Fibroblast of lung (primary cell): ENCODE results near the gene RNF223. TPM values are rescaled to one million over a fixed set of nuclear protein-coding genes. Genes with fewer than 3 reads are reported as not detected.
"Not testable (repeated sequence)": the region's sequence is repeated elsewhere in the genome, so short reads cannot be mapped to it uniquely, and the experiment has no call there.

ENCODE experiments used
- DNase-seq, 2 donors: peaks; one replicate each; pipeline versions ENCODE4 v3.0.0 to v3.0.0-alpha.2; 2010; ENCODE audit warnings: low read depth in 2 of 2
- H2AFZ ChIP-seq: 2 replicates; pipeline ENCODE4 v1.5.1; 2012; ENCODE audit warnings: low read length, control low read depth, inconsistent platforms
- H3K27ac ChIP-seq: 2 replicates; pipeline ENCODE4 v1.5.1; 2011; ENCODE audit warnings: low read length, control low read depth; ENCODE audit not compliant: insufficient read depth
- H3K27me3 ChIP-seq: 2 replicates; pipeline ENCODE4 v1.5.1; 2011; ENCODE audit warnings: mild to moderate bottlenecking, low read length; ENCODE audit not compliant: control insufficient read depth, insufficient read depth
- H3K36me3 ChIP-seq: 2 replicates; pipeline ENCODE4 v1.5.1; 2011; ENCODE audit warnings: low read length; ENCODE audit not compliant: control insufficient read depth, insufficient read depth
- H3K4me1 ChIP-seq: 2 replicates; pipeline ENCODE4 v1.5.1; 2011; ENCODE audit warnings: low read length; ENCODE audit not compliant: control insufficient read depth, insufficient read depth; ENCODE audit errors: extremely low read depth
- H3K4me2 ChIP-seq: 2 replicates; pipeline ENCODE4 v1.5.1; 2011; ENCODE audit warnings: low read length, control low read depth; ENCODE audit not compliant: insufficient read depth; ENCODE audit errors: extremely low read depth
- H3K4me3 ChIP-seq, 4 experiments: fragments of 200-600 bp in 1 of 4; sonication (generic) in 1 of 4; replicated peaks in 1 of 4; 2 replicates each; pipeline ENCODE4 v1.5.1; 2011 to 2016; ENCODE audit warnings: low read length in 4 of 4, low read depth in 3 of 4, mild to moderate bottlenecking in 3 of 4, control low read depth in 2 of 4, inconsistent platforms in 1 of 4, mixed read lengths in 1 of 4; ENCODE audit not compliant: insufficient read depth in 1 of 4; ENCODE audit errors: control extremely low read depth in 1 of 4
- H3K79me2 ChIP-seq: 2 replicates; pipeline ENCODE4 v1.5.1; 2012; ENCODE audit warnings: mild to moderate bottlenecking, low read length, inconsistent platforms; ENCODE audit not compliant: control insufficient read depth, insufficient read depth
- H3K9ac ChIP-seq: 2 replicates; pipeline ENCODE4 v1.5.1; 2011; ENCODE audit warnings: mild to moderate bottlenecking, low read length, control low read depth; ENCODE audit not compliant: insufficient read depth
- H3K9me3 ChIP-seq: 2 replicates; pipeline ENCODE4 v1.5.1; 2012; ENCODE audit warnings: low read depth, low read length; ENCODE audit not compliant: control insufficient read depth, insufficient read depth
- H4K20me1 ChIP-seq: 2 replicates; pipeline ENCODE4 v1.5.1; 2011; ENCODE audit warnings: low read length; ENCODE audit not compliant: control insufficient read depth, insufficient read depth; ENCODE audit errors: extremely low read depth
- CTCF ChIP-seq, 2 donors: IDR thresholded peaks in 1 of 2; conservative IDR thresholded peaks in 1 of 2; 1 replicate in 1 of 2; 2 replicates in 1 of 2; pipeline ENCODE4 v1.5.1; 2011 to 2012; ENCODE audit warnings: low read length in 2 of 2, control low read depth in 1 of 2, inconsistent platforms in 1 of 2, low read depth in 1 of 2, mild to moderate bottlenecking in 1 of 2
- EZH2 ChIP-seq: IDR thresholded peaks from 2 replicates; pipeline ENCODE4 v1.5.1; 2012; ENCODE audit warnings: low read length, control low read depth, mild to moderate bottlenecking; ENCODE audit errors: missing control alignments
- polyA plus RNA-seq, 2 donors: library from polyadenylated mRNA; depleted of rRNA in 1 of 2; stranded (reverse) in 1 of 2; unstranded in 1 of 2; fragments of >200 nt; gene quantifications; 2 replicates each; pipeline ENCODE4 v1.2.1, GENCODE V29; 2011 to 2012; ENCODE audit warnings: missing spikeins in 1 of 2
- total RNA-seq: library from RNA; depleted of rRNA; stranded (reverse); fragments of >200 nt; gene quantifications from 2 replicates; pipeline ENCODE4 v1.2.1, GENCODE V29; 2014

RNF223 gene
- total and polyA plus RNA-seq, 2 donors (not counting 1 experiment from before 2014, with no cell fraction given): not detected

GRCh38 chr1:1067284-1067859 is 6.7 kb downstream of the RNF223 start:
- Histone ChIP-seq H3K9me3 (no peaks in the 10 kb centered on the region), H3K4me3 (no peak overlapping the region), H3K27ac (no peak overlapping the region), H3K4me1 (peaks cover 8% of the 10 kb centered on the region), H3K4me2 (no peak overlapping the region), H3K36me3 (no peaks in the 10 kb centered on the region), H3K79me2 (no peaks in the 10 kb centered on the region), H3K27me3 (no peaks in the 10 kb centered on the region), H4K20me1 (no peaks in the 10 kb centered on the region), H3K9ac (no peak overlapping the region), H2AFZ (no peak overlapping the region)
- TF ChIP-seq CTCF (conservative IDR thresholded peaks at IDR 0.05 in 1 of 2, IDR thresholded peaks at IDR 0.05 in 1 of 2; ENCODE audit: low read depth in 1 of 2, low read length in 2 of 2) (no peak), EZH2 (no peak)
- DNase-seq: no peak

GRCh38 chr1:1066403-1067283 is 7.5 kb downstream of the RNF223 start:
- Histone ChIP-seq H3K79me2 (no peaks in the 10 kb centered on the region), H3K36me3 (no peaks in the 10 kb centered on the region), H3K27me3 (no peaks in the 10 kb centered on the region), H3K27ac (no peak overlapping the region), H3K9me3 (no peaks in the 10 kb centered on the region), H2AFZ (no peak overlapping the region), H3K9ac (no peak overlapping the region), H3K4me2 (no peak overlapping the region), H4K20me1 (no peaks in the 10 kb centered on the region), H3K4me1 (peaks cover 8% of the 10 kb centered on the region), H3K4me3 (no peak overlapping the region)
- DNase-seq: no peak
- no peak for TF ChIP-seq EZH2
- TF ChIP-seq CTCF (conservative IDR thresholded peaks at IDR 0.05 in 1 of 2, IDR thresholded peaks at IDR 0.05 in 1 of 2; ENCODE audit: low read depth in 1 of 2, low read length in 2 of 2): no peak

- not testable (repeated sequence) for H3K4me2 ChIP-seq, H3K4me1 ChIP-seq, H3K4me3 ChIP-seq, DNase-seq, H2AFZ ChIP-seq, H3K79me2 ChIP-seq, H3K9ac ChIP-seq, H4K20me1 ChIP-seq, H3K9me3 ChIP-seq, H3K27me3 ChIP-seq, H3K27ac ChIP-seq, H3K36me3 ChIP-seq
Observed at GRCh38 chr1:1065940-1066304, 8.2 kb downstream of the RNF223 start.
